ENCODE results near the gene MIGA2. TPM values are rescaled to one million over a fixed set of nuclear protein-coding genes. Genes with fewer than 3 reads are reported as not detected.

The MIGA2 gene
- total and polyA plus RNA-seq, 2 donors (not counting 1 experiment from before 2014, with no cell fraction given) = 62.1 to 78.1 TPM

DNA sequence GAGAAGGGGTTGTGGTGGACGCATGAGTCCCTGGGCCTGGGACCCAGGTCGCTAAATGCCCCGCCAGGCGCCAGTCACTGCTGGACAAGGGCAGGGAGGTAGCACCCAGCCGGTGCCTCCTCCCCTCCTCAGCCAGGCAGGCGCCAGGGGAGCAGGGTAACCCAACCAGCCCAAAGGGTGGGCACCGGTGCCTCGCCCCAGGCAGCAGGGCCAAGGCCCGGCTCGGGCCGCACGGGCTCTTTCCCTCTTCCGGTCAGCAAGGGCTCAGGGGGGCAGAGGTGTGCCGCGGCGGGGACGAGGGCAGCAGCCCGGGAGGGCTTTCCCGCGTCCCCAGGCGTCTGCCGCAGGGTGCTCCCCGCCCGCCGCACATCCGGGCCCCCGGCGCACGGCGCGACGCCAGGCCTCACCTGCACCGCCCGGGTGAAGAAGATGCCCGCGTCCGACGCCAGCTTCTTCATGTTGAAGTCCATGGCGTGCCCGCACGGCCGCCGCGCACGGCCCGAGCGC, 8.7 kb upstream of the MIGA2 start:
- Histone ChIP-seq H4K20me1 (ENCODE audit: control insufficient read depth, insufficient read depth, low read length, poor library complexity, severe bottlenecking) (peaks cover 30% of the 10 kb centered on the region), H3K9me3 (ENCODE audit: control extremely low read depth in 1 of 3, control insufficient read depth in 2 of 3, insufficient read depth in 1 of 3, low read length in 2 of 3) (no peaks in the 10 kb centered on the region), H3K27me3 (replicated peaks in 1 of 4; ENCODE audit: control extremely low read depth in 1 of 4, control insufficient read depth in 3 of 4, insufficient read depth in 4 of 4, low read length in 3 of 4) (no peaks in the 10 kb centered on the region), H3K79me2 (ENCODE audit: control insufficient read depth, insufficient read depth, low read length) (peaks cover 37% of the 10 kb centered on the region), H3K4me1 (ENCODE audit: control insufficient read depth in 2 of 2, insufficient read depth in 2 of 2, low read length in 2 of 2) (peaks cover 11 to 16% of the 10 kb centered on the region in 2 donors), H2AFZ (ENCODE audit: insufficient read depth, low read depth, low read length, poor library complexity, severe bottlenecking) (peak overlapping the region; percentile 69), H3K36me3 (replicated peaks in 1 of 2; ENCODE audit: control extremely low read depth in 1 of 2, control insufficient read depth in 1 of 2, extremely low read depth in 1 of 2, insufficient read depth in 2 of 2, low read length in 1 of 2) (peaks cover 0 to 2% of the 10 kb centered on the region in 2 experiments), H3K9ac (ENCODE audit: low read length) (peak overlapping the region; percentile 67), H3K4me2 (replicated peaks; ENCODE audit: low read depth, low read length, poor library complexity, severe bottlenecking) (peak overlapping the region; percentile 87), H3K27ac (ENCODE audit: low read length in 2 of 2) (peak overlapping the region in 1 of 2 donors; percentile 70), H3K4me3 (ENCODE audit: control extremely low read depth in 1 of 5, extremely low read depth in 1 of 5, insufficient read depth in 1 of 5, low read depth in 2 of 5, low read length in 4 of 5) (peak overlapping the region; percentile 11 to 76 (median 63))
- ATAC-seq (ENCODE audit: low read depth) = peak; percentile 34
- intact Hi-C loops (cut with micrococcal nuclease) = loop anchor here (1.0 to 2.0 kb wide), 5 partner anchors 9 to 151 kb away; partner anchors contain the start of genes CRAT, DOLK, DOLPP1 and IER5L
- ChIA-PET CTCF (interaction anchor here (0.6 to 1.6 kb wide), 7 partner anchors 11 to 598 kb away, joined by 3 to 7 read pairs (median 4); partner anchors contain the start of gene DOLPP1), POLR2A (interaction anchor here (0.6 to 2.3 kb wide), 3 partner anchors 9 to 708 kb away, joined by 4 to 13 read pairs (median 10); partner anchors contain the start of genes DOLPP1 and MIGA2)
- Mint-ChIP-seq H3K4me3 (peak overlapping the region; percentile 89), H3K9me3 (ENCODE audit: insufficient read depth) (no peaks in the 10 kb centered on the region), H3K4me1 (peaks cover 22% of the 10 kb centered on the region), H3K27ac (peak overlapping the region; percentile 84), H3K27me3 (no peaks in the 10 kb centered on the region)
- TF ChIP-seq, protein P1, sequence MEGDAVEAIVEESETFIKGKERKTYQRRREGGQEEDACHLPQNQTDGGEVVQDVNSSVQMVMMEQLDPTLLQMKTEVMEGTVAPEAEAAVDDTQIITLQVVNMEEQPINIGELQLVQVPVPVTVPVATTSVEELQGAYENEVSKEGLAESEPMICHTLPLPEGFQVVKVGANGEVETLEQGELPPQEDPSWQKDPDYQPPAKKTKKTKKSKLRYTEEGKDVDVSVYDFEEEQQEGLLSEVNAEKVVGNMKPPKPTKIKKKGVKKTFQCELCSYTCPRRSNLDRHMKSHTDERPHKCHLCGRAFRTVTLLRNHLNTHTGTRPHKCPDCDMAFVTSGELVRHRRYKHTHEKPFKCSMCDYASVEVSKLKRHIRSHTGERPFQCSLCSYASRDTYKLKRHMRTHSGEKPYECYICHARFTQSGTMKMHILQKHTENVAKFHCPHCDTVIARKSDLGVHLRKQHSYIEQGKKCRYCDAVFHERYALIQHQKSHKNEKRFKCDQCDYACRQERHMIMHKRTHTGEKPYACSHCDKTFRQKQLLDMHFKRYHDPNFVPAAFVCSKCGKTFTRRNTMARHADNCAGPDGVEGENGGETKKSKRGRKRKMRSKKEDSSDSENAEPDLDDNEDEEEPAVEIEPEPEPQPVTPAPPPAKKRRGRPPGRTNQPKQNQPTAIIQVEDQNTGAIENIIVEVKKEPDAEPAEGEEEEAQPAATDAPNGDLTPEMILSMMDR (IDR thresholded peaks at IDR 0.05) = no peak
- no peak for TF ChIP-seq EZH2 (IDR thresholded peaks at IDR 0.05; ENCODE audit: borderline replicate concordance, insufficient read depth, low read depth, low read length, poor library complexity, severe bottlenecking)
- no peak for DNase-seq
- 3% methylated on average over 47 of the region's 47 CpGs for WGBS (ENCODE audit: insufficient coverage)

All from B cell (primary cell).